GM12801 (cell line): ENCODE measurements around the gene ADGRD1.

Experiments
- CTCF ChIP-seq: IDR thresholded peaks from one replicate; pipeline ENCODE4 v1.5.1; 2011; ENCODE audit warnings: control low read depth; ENCODE audit not compliant: insufficient read length; ENCODE audit errors: extremely low read depth

Gene ADGRD1

DNA sequence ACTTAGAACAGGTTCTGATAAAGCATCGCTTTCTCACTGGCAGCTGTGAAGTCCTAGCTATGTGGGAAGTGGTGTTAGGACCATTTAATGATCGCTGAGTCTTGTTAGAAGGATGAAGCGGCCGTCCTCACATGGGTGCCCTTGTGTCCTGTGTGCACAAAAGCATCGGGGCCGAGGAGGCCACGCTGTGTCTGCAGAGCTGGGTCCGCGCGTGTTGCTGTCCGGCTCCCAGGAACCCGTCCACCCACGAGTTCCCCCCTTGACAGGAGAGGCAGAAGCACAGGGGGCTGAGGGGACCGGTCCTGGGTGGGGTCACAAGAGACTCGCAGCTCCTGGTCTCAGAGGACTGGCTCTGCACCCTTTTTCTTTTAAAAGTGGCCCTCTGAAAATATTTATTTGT, 90.4 kb downstream of the ADGRD1 start:
- TF ChIP-seq CTCF, result no peak

GRCh38 chr12:131044760-131045381, 91.2 kb downstream of the ADGRD1 start:
- no peak for TF ChIP-seq CTCF

GRCh38 chr12:131045705-131046460, 92.2 kb downstream of the ADGRD1 start:
- TF ChIP-seq CTCF, result no peak

DNA sequence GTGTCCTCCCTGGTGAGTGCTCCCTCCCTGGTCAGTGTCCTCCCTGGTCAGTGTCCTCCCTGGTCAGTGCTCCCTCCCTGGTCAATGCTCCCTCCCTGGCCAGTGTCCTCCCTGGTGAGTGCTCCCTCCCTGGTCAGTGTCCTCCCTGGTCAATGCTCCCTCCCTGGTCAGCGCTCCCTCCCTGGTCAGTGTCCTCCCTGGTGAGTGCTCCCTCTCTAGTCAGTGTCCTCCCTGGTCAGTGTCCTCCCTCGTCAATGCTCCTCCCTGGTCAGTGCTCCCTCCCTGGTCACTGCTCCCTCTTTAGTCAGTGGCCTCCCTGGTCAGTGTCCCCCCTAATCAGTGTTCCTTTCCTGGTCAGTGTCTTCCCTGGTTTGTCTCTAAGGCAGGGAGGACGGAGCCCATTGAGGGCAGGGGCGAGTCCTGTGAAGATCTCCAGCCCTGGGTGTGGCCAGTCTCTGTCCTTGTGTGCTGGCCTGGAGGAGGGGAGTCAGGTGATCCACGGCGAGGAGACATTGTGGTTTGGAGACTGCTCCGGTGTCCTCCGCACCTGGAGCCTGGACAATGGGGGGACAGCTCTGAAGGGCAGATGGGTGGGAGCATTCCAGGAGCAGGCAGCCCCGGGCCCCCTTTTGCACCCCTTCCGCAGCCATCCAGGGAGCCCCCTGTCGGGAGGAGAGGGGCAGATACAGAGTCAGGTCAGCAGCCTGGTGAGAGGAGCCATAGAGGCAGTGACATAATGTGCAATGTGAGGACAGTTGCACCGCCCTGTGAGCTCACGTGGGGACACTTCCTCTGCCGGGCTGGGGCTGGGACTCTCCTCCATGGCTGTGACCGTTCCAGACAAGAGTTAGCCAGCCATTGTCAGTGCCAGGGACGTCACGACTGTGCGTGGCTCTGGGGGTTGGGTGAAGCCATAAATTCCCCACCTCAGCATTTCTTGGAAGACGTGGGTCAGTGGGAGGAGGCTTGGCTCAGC, 93.4 kb downstream of the ADGRD1 start:
- TF ChIP-seq CTCF, result no peak

GRCh38 chr12:131047789-131048610, 94.3 kb downstream of the ADGRD1 start:
- no peak for TF ChIP-seq CTCF

DNA sequence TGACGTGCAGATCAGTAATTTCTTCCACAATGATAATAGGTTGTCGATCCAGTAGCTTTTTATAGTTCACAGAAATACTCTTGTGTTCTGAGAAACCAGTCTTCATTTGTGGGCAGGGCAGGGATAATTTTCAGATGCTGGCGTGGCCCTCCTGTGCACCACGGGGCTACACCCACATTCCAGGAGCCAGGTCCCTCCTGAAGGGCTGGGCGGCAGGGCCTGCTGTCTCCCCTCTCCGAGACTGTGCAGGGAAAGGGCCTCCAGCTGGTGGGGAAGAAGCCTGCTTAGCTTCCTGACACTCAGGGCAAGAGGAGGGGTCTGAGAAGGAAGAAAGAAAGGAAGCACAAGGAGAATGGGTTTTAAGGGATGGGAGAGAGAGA, 94.9 kb downstream of the ADGRD1 start:
- TF ChIP-seq CTCF, result no peak
